Activated CD8-positive, alpha-beta T cell treated with anti-CD3 and anti-CD28 coated beads for 36 hours (primary cell): Measurements from ENCODE around the gene ADGRF3. TPM values are rescaled to one million over a fixed set of nuclear protein-coding genes. Genes with fewer than 3 reads are reported as not detected.

Experiments used
- ATAC-seq: fragments of 200-7000 bp; cut with Tn5 transposase; one replicate; pipeline ENCODE4 v1.10.0; 2021; ENCODE audit warnings: mild to moderate bottlenecking, moderate library complexity
- CTCF ChIA-PET: fragments of 350-600 bp; sonication (Branson Sonifier 250); formaldehyde crosslinking; loops from one replicate; lab custom pipeline; 2021; ENCODE audit warnings: antibody characterized with exemption; lab: Charles Lee
- POLR2A ChIA-PET: fragments of 350-600 bp; sonication (Branson Sonifier 250); formaldehyde crosslinking; loops from one replicate; lab custom pipeline; 2021; ENCODE audit warnings: antibody characterized with exemption; lab: Charles Lee
- DNase-seq: peaks from one replicate; pipeline ENCODE4 v3.0.0-alpha.2; 2020
- H3K27ac Mint-ChIP-seq: one replicate; pipeline ENCODE4 v1.8.0; 2021; ENCODE audit warnings: mild to moderate bottlenecking, mixed read lengths
- H3K27me3 Mint-ChIP-seq: one replicate; pipeline ENCODE4 v1.8.0; 2021; ENCODE audit warnings: mixed read lengths
- H3K36me3 Mint-ChIP-seq: one replicate; pipeline ENCODE4 v1.8.0; 2021; ENCODE audit warnings: low read depth, mixed read lengths
- H3K4me1 Mint-ChIP-seq: one replicate; pipeline ENCODE4 v1.8.0; 2021; ENCODE audit warnings: low read depth, mixed read lengths
- H3K4me3 Mint-ChIP-seq: one replicate; pipeline ENCODE4 v1.8.0; 2021; ENCODE audit warnings: mild to moderate bottlenecking, moderate library complexity, mixed read lengths
- H3K9me3 Mint-ChIP-seq: one replicate; pipeline ENCODE4 v1.8.0; 2021; ENCODE audit warnings: mixed read lengths
- CTCF ChIP-seq: fragments of 200-600 bp; IDR thresholded peaks from one replicate; pipeline ENCODE4 v1.8.0; 2022; ENCODE audit warnings: antibody characterized with exemption, mild to moderate bottlenecking
- intact Hi-C: fragments of 100-400 bp; cut with micrococcal nuclease; formaldehyde crosslinking; loops from one replicate; pipeline ENCODE4 v1.10.0; 2022
- total RNA-seq, 2 experiments: library from RNA; stranded (reverse); gene quantifications; one replicate each; pipeline ENCODE4 v1.2.3, GENCODE V29; 2021

ADGRF3 gene
- total RNA-seq, 2 experiments from 2014 or later: 4.8 to 5.7 TPM

DNA sequence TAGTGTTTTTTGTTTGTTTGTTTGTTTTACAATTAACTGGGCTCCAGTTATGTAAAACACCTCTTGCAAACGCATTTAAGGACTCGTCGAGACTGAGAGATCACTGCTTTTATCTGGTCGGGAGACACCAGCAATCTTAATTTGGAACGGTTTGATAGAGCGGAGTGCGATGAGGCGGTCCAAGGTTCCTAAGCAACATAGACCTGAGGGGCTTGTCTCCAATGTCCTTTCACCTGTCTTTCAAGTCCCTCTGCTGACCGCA is 1.4 kb downstream of the ADGRF3 start:
- Mint-ChIP-seq H3K27me3 (no peaks in the 10 kb centered on the region), H3K4me3 (peak overlapping the region; percentile 97), H3K27ac (peak overlapping the region; percentile 98), H3K9me3 (no peaks in the 10 kb centered on the region), H3K36me3 (peaks cover 29% of the 10 kb centered on the region), H3K4me1 (peaks cover 30% of the 10 kb centered on the region)
- CTCF ChIA-PET: interaction anchor here (0.6 to 2.8 kb wide), 5 partner anchors 11 to 565 kb away, joined by 3 to 12 read pairs (median 3); partner anchors contain the start of genes HADHA and HADHB
- ATAC-seq (no peak), DNase-seq (no peak)
- TF ChIP-seq CTCF: no peak
- intact Hi-C loops: no loop called here
- POLR2A ChIA-PET: interaction anchor here (0.7 to 3.9 kb wide), 9 partner anchors 10 to 101 kb away, joined by 3 to 23 read pairs (median 3); partner anchors contain the start of genes HADHA and HADHB

DNA sequence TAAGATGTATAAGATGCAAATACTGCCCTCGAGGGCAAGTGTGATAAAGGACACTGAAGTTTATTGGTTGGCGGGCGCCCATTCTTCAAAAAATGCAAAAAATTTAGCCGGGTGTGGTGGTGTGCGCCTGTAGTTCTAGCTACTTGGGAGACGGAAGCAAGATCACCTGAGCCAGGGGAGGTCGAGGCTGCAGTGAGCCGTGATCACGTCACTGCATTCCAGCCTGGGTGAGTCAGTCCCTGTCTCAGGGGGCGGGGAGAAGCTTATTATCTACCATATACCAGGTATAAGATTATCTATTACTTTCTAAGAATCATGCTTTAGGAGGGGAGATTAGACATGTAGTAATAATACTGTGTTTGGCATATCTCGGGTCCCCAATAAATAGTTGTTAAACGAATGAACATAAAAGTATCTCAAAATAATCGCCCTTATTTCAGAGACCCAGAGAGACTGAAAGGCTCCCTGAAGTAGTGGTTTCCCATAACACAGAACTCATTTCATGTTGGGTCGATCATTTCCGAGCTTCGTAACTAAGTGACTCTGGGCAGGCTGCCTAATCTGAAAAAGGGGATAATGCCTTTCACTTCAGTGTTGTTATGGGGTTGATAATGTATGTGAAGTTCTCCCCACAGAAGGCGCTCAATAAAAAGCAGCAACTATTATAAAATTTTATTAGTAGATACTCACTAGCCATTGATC is 1.9 kb downstream of the ADGRF3 start:
- Mint-ChIP-seq H3K4me3 (peak overlapping the region; percentile 97), H3K9me3 (no peaks in the 10 kb centered on the region), H3K4me1 (peaks cover 30% of the 10 kb centered on the region), H3K27me3 (no peaks in the 10 kb centered on the region), H3K36me3 (peaks cover 29% of the 10 kb centered on the region), H3K27ac (peak overlapping the region; percentile 98)
- intact Hi-C loops: no loop called here
- CTCF ChIA-PET: interaction anchor here (1.1 to 2.8 kb wide), 4 partner anchors 10 to 173 kb away, joined by 3 to 12 read pairs (median 4); partner anchors contain the start of genes HADHA and HADHB
- no peak for TF ChIP-seq CTCF
- peak; percentile 50 for DNase-seq
- no peak for ATAC-seq
- POLR2A ChIA-PET: interaction anchor here (0.7 to 3.9 kb wide), 9 partner anchors 10 to 100 kb away, joined by 3 to 23 read pairs (median 3); partner anchors contain the start of genes HADHA and HADHB

DNA sequence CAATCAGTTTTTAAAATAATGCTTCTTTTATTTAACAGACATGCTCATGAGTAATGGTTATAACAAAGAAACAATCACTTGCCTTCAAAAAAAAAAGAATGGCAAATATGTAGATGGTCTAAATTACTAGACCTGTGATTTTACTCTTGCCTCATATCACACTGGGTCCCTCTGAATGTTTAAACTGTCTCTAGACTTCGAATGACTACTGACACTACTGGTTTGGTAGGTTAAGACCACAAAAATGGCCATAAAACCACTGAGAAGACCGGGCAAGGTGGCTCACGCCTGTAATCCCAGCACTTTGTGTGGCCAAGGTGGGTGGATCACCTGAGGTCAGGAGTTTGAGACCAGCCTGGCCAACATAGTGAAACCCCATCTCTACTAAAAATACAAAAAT is 5.8 kb downstream of the ADGRF3 start:
- DNase-seq: no peak
- peak overlapping the region; percentile 24 for H3K27ac Mint-ChIP-seq
- TF ChIP-seq CTCF: no peak
- intact Hi-C loops: no loop called here
- no peaks in the 10 kb centered on the region for H3K9me3 Mint-ChIP-seq
- CTCF ChIA-PET: no interaction called here
- peaks cover 26% of the 10 kb centered on the region for H3K4me1 Mint-ChIP-seq
- no peak for ATAC-seq
- no peak overlapping the region for H3K4me3 Mint-ChIP-seq
- H3K27me3 Mint-ChIP-seq: no peaks in the 10 kb centered on the region
- H3K36me3 Mint-ChIP-seq: peaks cover 7% of the 10 kb centered on the region
- POLR2A ChIA-PET: no interaction called here

- POLR2A ChIA-PET: no interaction called here
- peaks cover 18% of the 10 kb centered on the region for H3K4me1 Mint-ChIP-seq
- no peaks in the 10 kb centered on the region for H3K27me3 Mint-ChIP-seq
- no peak overlapping the region for H3K27ac Mint-ChIP-seq
- no peaks in the 10 kb centered on the region for H3K36me3 Mint-ChIP-seq
- ATAC-seq: no peak
- intact Hi-C loops: loop anchor here (10.0 kb wide), 1 partner anchor 92 kb away; the partner anchor contains the start of genes HADHA and HADHB
- H3K9me3 Mint-ChIP-seq: no peaks in the 10 kb centered on the region
- no peak overlapping the region for H3K4me3 Mint-ChIP-seq
- DNase-seq: no peak
- no peak for TF ChIP-seq CTCF
- CTCF ChIA-PET: interaction anchor here (0.9 kb wide), 1 partner anchor 353 kb away, joined by 4 read pairs; no protein-coding TSS in a partner anchor
Measured at GRCh38 chr2:26337298-26337697, 9.3 kb downstream of the ADGRF3 start.

DNA sequence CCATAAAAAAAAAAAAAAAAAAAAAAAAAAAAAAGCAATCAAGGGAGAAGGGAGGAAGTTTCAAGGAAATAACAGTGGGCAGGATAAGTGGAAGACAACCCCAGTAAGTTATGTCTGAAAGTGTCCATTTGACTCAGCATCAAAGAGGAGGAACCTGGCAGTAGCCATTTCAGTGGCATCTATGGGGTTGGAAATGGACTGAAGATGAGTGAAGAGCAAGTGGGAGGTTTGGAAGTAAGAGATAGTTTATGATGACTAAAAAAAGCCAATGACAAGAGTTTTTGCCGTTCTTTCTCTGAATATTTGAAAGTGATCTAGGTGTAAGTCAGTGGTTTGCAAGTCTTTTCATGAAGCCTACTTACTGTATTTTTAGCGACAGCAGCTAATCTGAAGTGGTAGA is 9.9 kb downstream of the ADGRF3 start:
- POLR2A ChIA-PET: no interaction called here
- Mint-ChIP-seq H3K9me3 (no peaks in the 10 kb centered on the region), H3K27me3 (no peaks in the 10 kb centered on the region), H3K36me3 (no peaks in the 10 kb centered on the region), H3K27ac (no peak overlapping the region), H3K4me1 (peaks cover 18% of the 10 kb centered on the region), H3K4me3 (no peak overlapping the region)
- TF ChIP-seq CTCF: no peak
- ATAC-seq: no peak
- no peak for DNase-seq
- CTCF ChIA-PET: interaction anchor here (0.9 kb wide), 1 partner anchor 353 kb away, joined by 4 read pairs; no protein-coding TSS in a partner anchor
- intact Hi-C loops: loop anchor here (10.0 kb wide), 1 partner anchor 92 kb away; the partner anchor contains the start of genes HADHA and HADHB
